Activated CD8-positive, alpha-beta memory T cell treated with anti-CD3 and anti-CD28 coated beads, Interleukin-2, amount 50 U/mL, for 48 hours (primary cell): Measurements from ENCODE around the gene SLC13A3.

Experiments
- DNase-seq: peaks from one replicate; pipeline ENCODE4 v3.0.0-alpha.2; 2020

The SLC13A3 gene

DNA sequence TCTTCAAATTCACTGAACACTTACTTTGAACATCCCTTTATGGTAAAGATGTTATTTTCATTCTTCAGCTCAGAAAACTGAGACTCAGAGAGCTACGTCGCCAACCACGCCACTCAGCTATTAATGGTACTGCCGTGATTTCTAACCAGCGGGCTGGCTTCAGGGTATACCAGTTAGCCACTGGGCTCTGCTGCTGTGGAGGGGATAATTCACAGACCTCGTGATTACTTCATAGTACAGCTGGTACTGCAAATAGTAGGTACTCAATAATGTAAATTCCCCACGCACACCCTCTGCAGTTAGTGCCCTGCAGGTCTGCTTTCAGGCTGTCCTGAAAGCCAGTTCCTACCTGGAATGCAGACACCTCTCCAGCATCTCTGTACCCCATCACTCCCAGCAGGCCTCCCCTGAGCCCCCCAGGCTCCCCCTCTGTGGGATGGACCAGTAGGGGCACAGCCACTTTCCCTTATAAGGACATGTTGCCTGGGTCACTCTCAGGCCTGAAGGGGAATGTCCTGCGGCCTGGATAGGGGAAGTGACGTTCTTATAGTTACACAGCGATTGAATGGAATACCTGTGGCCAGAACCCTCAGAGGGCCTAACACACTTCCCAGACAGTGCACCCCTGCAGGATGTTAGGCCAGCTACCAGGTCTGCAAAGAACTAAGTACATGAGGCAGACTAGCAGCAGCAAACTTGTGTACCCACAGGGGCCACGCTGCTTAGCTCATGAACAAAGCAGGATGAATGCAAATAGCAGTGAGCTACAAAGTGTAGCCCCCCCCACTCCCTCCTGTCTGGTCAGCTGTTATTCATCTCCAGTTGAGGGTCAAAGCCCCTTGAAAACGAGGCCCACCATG lies 99.5 kb downstream of the SLC13A3 start:
- no peak for DNase-seq

DNA sequence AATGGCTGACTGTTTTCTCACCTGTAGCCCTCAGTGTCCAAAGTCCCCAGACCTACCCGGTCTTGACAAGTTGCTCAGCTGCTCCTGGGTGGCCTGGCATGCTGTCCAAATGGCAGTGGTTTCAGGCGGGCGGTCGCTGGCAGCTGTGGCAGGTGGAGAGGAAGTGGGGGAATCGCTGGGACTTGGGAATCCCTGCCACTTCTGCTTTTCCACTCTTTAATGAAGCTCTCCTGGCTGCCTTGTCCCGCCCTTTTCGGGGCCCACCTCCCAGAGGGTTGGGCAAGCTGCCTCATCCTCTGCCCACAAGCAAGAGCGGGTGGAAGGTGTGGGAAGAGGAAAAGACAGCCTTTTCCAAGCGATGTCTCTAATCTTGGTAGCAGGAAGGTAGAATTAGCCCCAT lies 100.8 kb downstream of the SLC13A3 start, which contains the start of gene OCSTAMP:
Gene OCSTAMP, minus strand, starts transcription at position 194 of the 400 bp plus-strand sequence. Its CDS starts 94 bp downstream, at position 100.
- DNase-seq: no peak

DNA sequence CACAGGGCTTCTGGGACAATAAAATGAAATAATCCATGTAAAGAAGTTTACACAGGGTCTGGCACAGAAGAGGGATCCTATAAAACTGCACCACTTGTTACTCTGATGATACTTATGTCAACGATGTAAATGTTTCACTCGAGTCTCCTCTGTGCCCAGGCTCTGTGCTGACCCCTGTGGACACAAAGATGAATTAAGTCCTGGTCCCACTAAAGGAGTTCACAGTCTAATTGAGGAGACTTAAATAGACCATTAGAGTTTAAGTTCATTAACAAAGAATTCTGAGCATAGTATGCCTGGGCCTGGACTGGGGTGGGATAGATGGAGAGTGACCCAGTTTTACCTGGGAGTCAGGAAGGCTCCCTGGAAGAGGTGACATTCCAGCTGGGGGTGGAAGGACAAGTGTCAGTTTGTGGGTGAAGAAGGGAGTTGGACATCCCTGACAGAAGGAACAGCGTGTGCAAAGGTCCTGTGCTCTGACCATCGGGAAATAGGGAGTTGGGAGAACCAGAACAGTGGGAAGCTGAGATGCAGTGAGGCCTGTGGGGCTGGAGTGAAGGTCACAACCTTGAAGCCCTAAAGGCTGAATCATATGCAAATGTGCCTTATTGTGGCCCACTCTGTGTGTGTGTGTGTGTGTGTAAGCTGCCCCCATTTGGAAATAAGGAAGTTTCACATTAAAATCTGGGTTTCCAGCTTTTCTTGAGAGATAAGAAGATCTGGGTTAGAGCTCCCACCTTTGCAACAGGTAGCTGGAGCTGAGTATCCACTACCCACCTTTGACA lies 101.9 kb downstream of the SLC13A3 start:
- no peak for DNase-seq

GRCh38 chr20:46548688-46549087 lies 102.6 kb downstream of the SLC13A3 start:
- no peak for DNase-seq

DNA sequence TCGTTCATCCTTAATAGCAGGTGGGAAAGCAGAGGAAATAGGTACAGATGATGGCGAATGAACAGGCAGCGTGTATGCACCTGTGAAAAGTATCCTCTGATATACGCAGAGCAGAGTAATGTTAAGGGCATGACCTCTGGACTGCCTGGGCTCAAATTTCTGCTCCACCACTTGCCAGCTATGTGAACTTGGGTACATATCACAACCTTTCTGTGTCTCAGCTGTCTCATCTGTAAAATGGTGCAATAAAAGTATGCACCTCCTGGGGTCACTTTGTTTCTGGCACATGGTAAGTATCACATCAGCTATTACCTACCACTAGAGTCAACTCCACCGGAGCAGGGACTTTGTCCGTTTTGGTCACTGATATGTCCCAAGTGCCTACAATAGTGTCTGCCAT lies 103.3 kb downstream of the SLC13A3 start:
- no peak for DNase-seq

DNA sequence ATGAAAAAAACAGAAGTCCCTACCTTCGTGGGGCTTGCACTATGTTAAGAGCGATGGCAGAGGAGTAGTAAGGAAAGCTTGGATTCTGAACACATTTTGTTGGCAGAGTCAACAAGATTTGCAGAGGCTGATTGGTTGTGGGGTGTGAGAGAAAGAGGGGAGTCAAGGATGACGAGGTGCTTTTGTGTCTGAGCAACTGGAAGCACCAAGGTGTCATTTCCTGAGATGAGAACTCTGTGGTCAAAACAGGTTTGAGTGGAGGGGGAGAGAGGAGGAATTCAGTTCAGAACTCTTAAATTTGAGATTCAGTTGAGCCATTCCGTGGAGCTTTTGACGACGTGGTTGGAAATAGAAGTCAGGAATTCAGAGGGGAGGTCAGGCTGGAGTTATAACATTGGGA lies 104.3 kb downstream of the SLC13A3 start:
- no peak for DNase-seq

GRCh38 chr20:46546298-46546697 lies 105.0 kb downstream of the SLC13A3 start:
- no peak for DNase-seq

GRCh38 chr20:46545827-46546138 lies 105.5 kb downstream of the SLC13A3 start:
- no peak for DNase-seq

- DNase-seq: peak; percentile 67
These were observed 106.0 kb downstream of the SLC13A3 start for GRCh38 chr20:46545077-46545826.

- DNase-seq: no peak
These were observed 106.7 kb downstream of the SLC13A3 start for GRCh38 chr20:46544576-46544975.

DNA sequence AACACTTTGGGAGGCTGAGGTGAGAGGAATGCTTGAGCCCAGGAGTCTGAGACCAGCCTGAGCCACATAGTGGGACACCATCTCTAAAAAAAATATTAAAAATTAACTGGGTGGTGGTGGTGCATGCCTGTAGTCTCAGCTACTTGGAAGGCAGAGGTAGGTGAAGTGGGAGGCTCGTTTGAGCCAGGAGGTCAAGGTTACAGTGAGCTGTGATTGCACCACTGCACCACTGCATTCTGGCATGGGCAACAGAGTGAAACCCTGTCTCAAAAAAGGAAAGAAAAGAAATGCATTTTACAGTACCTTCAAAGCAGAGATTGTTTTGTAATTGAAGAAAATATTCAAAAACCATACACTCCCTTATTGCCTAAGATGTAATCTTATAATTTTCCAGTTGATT lies 107.3 kb downstream of the SLC13A3 start:
- no peak for DNase-seq

DNA sequence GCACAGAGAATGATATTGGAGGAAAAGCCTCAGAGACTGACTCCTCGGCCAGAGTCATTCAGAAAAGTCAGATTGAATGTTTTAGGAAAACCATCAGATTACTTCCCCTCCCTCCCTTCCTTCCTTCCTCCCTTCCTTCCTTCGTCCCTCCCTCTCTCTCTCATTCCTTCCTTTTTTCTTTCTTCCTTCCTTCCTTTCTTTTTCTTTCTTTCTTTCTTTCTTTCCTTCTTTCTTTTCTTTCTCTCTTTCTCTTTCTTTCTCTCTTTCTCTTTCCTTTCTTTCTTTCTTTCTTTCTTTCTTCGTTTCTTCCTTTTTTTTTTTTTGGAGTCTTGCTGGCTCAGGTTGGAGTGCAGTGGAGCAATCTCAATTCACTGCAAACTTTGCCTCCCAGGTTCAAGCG lies 108.2 kb downstream of the SLC13A3 start:
- DNase-seq: no peak

DNA sequence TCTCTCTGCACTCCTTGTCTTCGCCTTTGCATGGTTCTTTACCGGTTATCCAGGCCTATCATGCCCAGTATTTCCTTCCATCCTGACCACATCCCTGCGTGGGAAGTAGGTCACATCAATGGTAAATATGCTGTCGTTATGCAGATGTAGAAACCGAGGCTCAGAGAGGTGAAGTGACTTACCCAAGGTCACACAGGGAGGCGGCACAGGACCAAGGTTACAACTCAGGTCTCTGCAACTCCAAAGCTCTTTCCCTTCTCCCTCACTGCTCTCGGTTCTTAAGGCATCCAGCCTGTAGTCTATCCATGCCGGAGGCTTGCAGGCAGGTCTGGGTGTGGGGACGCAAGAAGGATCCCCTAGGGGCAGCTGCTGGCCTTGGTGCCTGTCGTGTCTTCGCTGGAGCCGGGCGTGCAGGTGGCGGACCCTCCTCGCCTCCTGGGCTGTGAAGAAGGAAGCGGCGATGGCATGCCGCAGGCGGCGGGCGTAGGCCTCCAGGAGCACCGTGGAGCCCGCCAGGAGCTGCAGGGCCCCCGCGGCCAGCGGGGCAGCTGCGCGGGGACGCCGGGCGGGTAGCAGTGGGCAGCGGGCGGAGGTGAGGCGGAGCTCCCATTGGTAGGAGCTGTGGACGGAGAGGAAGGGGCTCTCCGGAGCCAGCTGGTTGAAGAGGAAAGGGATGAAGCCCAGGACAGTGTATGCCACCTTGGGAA lies 109.9 kb downstream of the SLC13A3 start:
- no peak for DNase-seq

GRCh38 chr20:46539113-46539512 lies 112.1 kb downstream of the SLC13A3 start:
- DNase-seq: no peak

- no peak for DNase-seq
These were observed 120.6 kb downstream of the SLC13A3 start for GRCh38 chr20:46530640-46531039.

DNA sequence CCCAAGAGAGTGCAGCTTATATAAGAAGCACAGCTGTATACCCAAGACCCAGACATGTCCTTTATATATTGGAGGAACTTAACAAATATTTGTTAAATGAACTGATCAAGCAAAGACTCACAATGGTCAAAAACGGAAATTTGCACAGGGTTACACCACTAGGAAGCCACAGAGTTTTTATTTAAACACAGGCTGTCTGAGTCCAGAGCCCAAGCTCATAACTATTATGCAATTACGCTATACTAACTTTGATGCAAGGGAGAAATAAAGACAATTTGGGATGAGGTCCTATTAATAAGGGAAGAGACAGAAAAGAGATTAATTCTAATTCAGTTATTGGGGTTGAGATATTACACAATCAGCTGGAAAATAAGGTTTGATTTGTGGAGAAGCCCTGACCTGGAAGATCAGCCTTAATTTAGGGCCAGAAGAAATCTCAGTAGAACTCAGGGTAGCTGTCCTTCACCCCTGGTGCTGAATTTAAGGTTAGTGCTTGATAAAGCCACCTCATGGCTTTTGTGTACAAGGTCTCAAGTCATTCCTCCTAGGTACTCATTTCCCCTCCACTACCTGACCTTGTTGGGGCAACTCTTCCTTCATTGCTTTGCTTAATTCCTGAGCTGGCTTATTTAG lies 127.4 kb downstream of the SLC13A3 start:
- DNase-seq: no peak

DNA sequence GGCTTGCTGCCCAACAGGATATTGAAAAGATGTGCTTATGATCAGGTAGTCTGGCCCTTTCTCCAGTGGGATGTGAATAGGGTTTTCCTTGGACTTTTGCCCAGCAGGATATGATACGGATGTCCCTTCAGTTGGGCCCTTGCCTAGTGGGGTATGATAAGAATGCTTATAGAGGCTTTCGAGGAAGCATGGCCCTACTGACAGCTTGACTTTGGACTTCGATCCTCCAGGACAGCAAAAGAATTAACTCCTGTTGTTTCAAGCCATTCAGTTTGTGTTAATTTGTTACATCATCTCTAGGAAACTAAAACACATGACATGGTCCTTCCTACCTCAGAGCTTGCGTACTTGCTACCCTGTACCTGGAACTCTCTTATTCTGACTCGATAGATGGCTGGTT lies 128.2 kb downstream of the SLC13A3 start:
- DNase-seq: no peak

DNA sequence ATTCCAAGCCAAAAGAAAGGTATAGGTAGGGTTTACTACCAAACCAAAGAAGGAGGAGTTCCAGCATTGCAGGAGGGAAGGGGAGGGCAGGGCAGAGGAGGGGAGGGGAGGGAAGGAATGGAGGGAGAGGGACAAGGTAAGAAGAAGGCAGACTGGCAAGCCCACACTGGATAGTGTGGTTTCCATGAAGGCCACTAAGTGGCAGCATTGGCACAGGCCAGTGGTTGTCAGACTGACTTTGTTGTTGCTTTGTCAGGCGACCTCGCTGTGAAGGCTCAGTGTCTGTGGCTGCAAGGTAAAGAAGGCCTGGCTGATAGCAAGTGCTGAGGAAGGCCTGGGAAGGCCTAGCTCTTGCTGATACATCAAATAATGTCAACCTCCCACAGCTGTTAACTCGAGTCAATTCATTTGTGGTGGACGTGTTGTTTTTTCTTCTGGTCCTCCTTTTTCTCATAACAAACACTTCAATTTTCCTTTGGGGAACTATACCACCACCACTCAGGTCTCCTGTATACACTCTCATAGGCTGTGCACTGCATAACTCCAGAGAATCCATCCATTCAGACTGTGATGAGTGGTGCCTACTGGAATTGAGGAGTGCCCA lies 130.2 kb downstream of the SLC13A3 start:
- peak; percentile 64 for DNase-seq

DNA sequence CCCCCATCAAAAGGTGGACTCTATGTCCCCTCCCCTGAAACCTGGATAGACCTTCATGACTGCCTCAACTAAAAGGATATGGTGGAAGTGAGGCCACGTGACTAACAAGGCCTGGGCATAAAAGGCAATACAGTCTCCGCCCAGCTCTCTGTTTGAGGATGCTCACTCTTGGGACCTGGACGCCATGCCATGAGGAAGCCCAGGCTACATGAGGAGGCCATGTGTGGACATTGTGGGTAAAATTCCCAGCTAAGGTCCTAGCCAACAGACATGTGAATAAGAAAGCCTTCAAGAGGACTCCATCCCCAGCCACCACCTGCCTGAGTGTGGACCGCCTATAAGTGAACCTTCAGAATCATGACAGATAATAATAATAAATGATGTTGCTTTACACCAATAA lies 130.7 kb downstream of the SLC13A3 start:
- DNase-seq: no peak

DNA sequence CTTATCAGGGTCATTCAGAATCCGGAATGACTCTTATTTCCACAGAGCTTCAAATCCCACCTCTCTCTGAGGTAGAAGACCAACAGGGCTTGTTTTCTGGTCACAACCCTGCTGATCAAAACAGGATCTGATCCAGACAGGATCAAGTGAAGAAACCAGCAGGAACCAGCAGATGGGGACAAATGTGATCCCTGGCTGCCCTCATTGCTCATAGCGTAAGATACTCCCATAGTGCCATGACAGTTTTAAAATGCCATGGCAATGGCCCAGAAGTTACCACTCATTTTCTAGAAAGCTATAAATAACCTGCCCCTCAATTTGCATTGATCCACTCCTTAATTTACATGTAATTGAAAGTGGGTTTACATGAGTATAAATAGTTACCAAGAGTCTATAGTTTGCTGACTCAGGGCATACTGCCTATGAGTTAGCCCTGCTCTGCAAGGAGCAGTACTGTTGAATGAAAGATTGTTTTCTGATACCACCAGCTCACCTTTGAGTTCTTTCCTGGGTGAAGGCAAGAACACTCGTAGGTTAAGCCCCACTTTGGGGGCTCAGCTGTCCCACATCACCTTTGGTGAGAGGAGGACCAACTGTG lies 131.7 kb downstream of the SLC13A3 start:
- DNase-seq: no peak
